Tibial nerve (tissue), 4 donors: ENCODE data around the gene NOSTRIN.

ENCODE experiments used
- EP300 ChIP-seq, 2 donors: sonication (generic); formaldehyde crosslinking; IDR thresholded peaks; one replicate each; pipeline ENCODE4 v1.6.1; 2017; ENCODE audit warnings: antibody characterized with exemption in 2 of 2, mild to moderate bottlenecking in 1 of 2
- POLR2A ChIP-seq, 2 donors: fragments of 450-650 bp; IDR thresholded peaks; one replicate each; pipeline ENCODE4 v1.6.1; 2017; ENCODE audit warnings: antibody characterized with exemption in 2 of 2, mild to moderate bottlenecking in 2 of 2, moderate library complexity in 2 of 2
- TF ChIP-seq, protein P1 (sequence below), 5 experiments: fragments of 200-600 bp in 3 of 5; fragments of 450-650 bp in 2 of 5; sonication (generic) in 3 of 5; IDR thresholded peaks; one replicate each; pipeline ENCODE4 v1.5.1; 2016 to 2019; ENCODE audit warnings: antibody characterized with exemption in 5 of 5, mild to moderate bottlenecking in 3 of 5, moderate library complexity in 2 of 5

DNA sequence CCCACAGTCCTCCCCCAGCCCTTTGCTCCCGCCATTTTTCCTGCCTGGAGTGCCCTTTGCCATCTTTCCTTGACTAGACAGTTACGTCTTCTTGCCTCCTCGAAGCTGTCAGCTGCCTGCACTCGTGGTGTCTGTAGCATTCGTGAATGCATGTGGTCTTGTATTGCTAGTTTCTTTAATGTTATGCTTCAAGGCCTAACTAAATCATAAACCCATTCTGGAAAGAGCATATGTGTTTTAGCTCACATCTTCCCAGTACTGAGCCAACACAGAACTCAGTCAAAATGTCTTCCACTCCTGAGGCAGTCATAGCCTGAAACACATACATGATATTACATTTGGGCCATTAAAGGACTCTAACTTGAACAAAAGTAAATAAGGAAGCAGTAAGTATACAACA lies 52.2 kb downstream of the NOSTRIN start:
- TF ChIP-seq, protein P1, sequence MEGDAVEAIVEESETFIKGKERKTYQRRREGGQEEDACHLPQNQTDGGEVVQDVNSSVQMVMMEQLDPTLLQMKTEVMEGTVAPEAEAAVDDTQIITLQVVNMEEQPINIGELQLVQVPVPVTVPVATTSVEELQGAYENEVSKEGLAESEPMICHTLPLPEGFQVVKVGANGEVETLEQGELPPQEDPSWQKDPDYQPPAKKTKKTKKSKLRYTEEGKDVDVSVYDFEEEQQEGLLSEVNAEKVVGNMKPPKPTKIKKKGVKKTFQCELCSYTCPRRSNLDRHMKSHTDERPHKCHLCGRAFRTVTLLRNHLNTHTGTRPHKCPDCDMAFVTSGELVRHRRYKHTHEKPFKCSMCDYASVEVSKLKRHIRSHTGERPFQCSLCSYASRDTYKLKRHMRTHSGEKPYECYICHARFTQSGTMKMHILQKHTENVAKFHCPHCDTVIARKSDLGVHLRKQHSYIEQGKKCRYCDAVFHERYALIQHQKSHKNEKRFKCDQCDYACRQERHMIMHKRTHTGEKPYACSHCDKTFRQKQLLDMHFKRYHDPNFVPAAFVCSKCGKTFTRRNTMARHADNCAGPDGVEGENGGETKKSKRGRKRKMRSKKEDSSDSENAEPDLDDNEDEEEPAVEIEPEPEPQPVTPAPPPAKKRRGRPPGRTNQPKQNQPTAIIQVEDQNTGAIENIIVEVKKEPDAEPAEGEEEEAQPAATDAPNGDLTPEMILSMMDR (IDR thresholded peaks at IDR 0.05) = no peak
- no peak for TF ChIP-seq EP300 (IDR thresholded peaks at IDR 0.05)
- no peak for TF ChIP-seq POLR2A (IDR thresholded peaks at IDR 0.05)
